H1 (cell line): ENCODE results near the gene CLN6. TPM values are rescaled to one million over a fixed set of nuclear protein-coding genes. Genes with fewer than 3 reads are reported as not detected.

ENCODE experiments used
- CTCF ChIA-PET: fragments of 300-600 bp; sonication (Branson Sonifier 250); formaldehyde crosslinking; loops from one replicate; lab custom pipeline; 2021; ENCODE audit not compliant: partially characterized antibody; lab: Charles Lee
- POLR2A ChIA-PET: fragments of 300-600 bp; sonication (Branson Sonifier 250); formaldehyde crosslinking; loops from one replicate; lab custom pipeline; 2021; ENCODE audit warnings: inconsistent platforms; ENCODE audit not compliant: partially characterized antibody; lab: Charles Lee
- DNase-seq, 2 experiments: peaks; one replicate each; pipeline versions ENCODE4 v3.0.0 to v3.0.0-alpha.2; 2010 to 2022; ENCODE audit warnings: low spot score in 2 of 2, low read depth in 1 of 2, mixed read lengths in 1 of 2
- FAIRE-seq: peaks from 2 replicates; lab custom pipeline; 2011; peaks lifted over from hg19 to GRCh38; lab: Jason Lieb, UNC
- H2AFZ ChIP-seq: 2 replicates; pipeline ENCODE4 v1.8.1; 2012; ENCODE audit warnings: low read length, inconsistent platforms
- H2AK5ac ChIP-seq: 2 replicates; pipeline ENCODE4 v1.6.1; 2013; ENCODE audit warnings: low read depth, low read length
- H2BK120ac ChIP-seq: replicated peaks from 2 replicates; pipeline ENCODE3; 2013; ENCODE audit warnings: low read depth, low read length, inconsistent platforms
- H2BK12ac ChIP-seq: 2 replicates; pipeline ENCODE4 v1.6.1; 2013; ENCODE audit warnings: low read depth, low read length
- H2BK15ac ChIP-seq: 2 replicates; pipeline ENCODE4 v1.6.1; 2013; ENCODE audit warnings: low read length
- H2BK20ac ChIP-seq: 2 replicates; pipeline ENCODE4 v1.6.1; 2013; ENCODE audit warnings: low read length
- H2BK5ac ChIP-seq: 2 replicates; pipeline ENCODE4 v1.6.1; 2013; ENCODE audit warnings: low read depth, low read length
- H3K14ac ChIP-seq: 2 replicates; pipeline ENCODE4 v1.6.1; 2013; ENCODE audit warnings: inconsistent platforms; ENCODE audit not compliant: insufficient read length
- H3K18ac ChIP-seq: 2 replicates; pipeline ENCODE4 v1.6.1; 2013; ENCODE audit warnings: low read length; ENCODE audit errors: extremely low read depth
- H3K23ac ChIP-seq: 2 replicates; pipeline ENCODE4 v1.6.1; 2013; ENCODE audit warnings: inconsistent platforms; ENCODE audit not compliant: insufficient read length
- H3K23me2 ChIP-seq: 2 replicates; pipeline ENCODE4 v1.6.1; 2013; ENCODE audit warnings: low read depth, low read length
- H3K27ac ChIP-seq: 2 replicates; pipeline ENCODE4 v1.6.1; 2011; ENCODE audit warnings: low read depth, low read length, inconsistent platforms
- H3K27me3 ChIP-seq, 4 experiments: replicated peaks in 1 of 4; 1 replicate in 1 of 4; 2 replicates in 3 of 4; pipeline versions ENCODE4 v1.6.1 to v1.8.1; 2011 to 2013; ENCODE audit warnings: low read length in 3 of 4, mild to moderate bottlenecking in 3 of 4, inconsistent platforms in 2 of 4, mixed read lengths in 2 of 4, moderate library complexity in 1 of 4; ENCODE audit not compliant: control insufficient read depth in 3 of 4, insufficient read depth in 3 of 4; ENCODE audit errors: extremely low read depth in 1 of 4
- H3K36me3 ChIP-seq, 4 experiments: 2 replicates each; pipeline versions ENCODE4 v1.6.1 to v1.8.1; 2011 to 2013; ENCODE audit warnings: mild to moderate bottlenecking in 4 of 4, low read length in 3 of 4, moderate library complexity in 2 of 4, control low read depth in 1 of 4, inconsistent platforms in 1 of 4; ENCODE audit not compliant: insufficient read depth in 4 of 4, control insufficient read depth in 2 of 4
- H3K4ac ChIP-seq: replicated peaks from 2 replicates; pipeline ENCODE3; 2013; ENCODE audit warnings: low read length, low read depth, mixed read lengths, inconsistent platforms; ENCODE audit not compliant: insufficient read length
- H3K4me1 ChIP-seq, 4 experiments: replicated peaks in 1 of 4; 1 replicate in 1 of 4; 2 replicates in 3 of 4; pipeline versions ENCODE4 v1.6.1 to v1.8.1; 2011 to 2013; ENCODE audit warnings: low read length in 3 of 4, inconsistent platforms in 2 of 4, mixed read lengths in 1 of 4; ENCODE audit not compliant: insufficient read depth in 4 of 4, control insufficient read depth in 3 of 4
- H3K4me2 ChIP-seq, 2 experiments: 2 replicates each; pipeline versions ENCODE4 v1.6.1 to v1.8.1; 2011 to 2013; ENCODE audit warnings: low read depth in 2 of 2, low read length in 2 of 2, control low read depth in 1 of 2, inconsistent platforms in 1 of 2, mild to moderate bottlenecking in 1 of 2; ENCODE audit not compliant: insufficient read depth in 1 of 2
- H3K4me3 ChIP-seq, 4 experiments: fragments of 200-600, 300-600 bp in 1 of 4; sonication (generic), shearing (Covaris generic), sonication (Bioruptor Twin) in 1 of 4; 2 replicates each; pipeline versions ENCODE4 v1.5.1 to v1.8.1; 2011 to 2016; ENCODE audit warnings: low read length in 4 of 4, low read depth in 3 of 4, control low read depth in 2 of 4, inconsistent platforms in 2 of 4, mild to moderate bottlenecking in 2 of 4, mixed read lengths in 1 of 4, moderate library complexity in 1 of 4; ENCODE audit not compliant: insufficient read depth in 2 of 4; ENCODE audit errors: extremely low read depth in 1 of 4
- H3K56ac ChIP-seq: replicated peaks from 2 replicates; pipeline ENCODE3; 2013; ENCODE audit warnings: low read depth, mild to moderate bottlenecking, mixed read lengths, low read length, inconsistent platforms; ENCODE audit not compliant: insufficient read length
- H3K79me1 ChIP-seq: 2 replicates; pipeline ENCODE4 v1.6.1; 2013; ENCODE audit warnings: low read depth, low read length, control low read depth
- H3K79me2 ChIP-seq, 2 experiments: 2 replicates each; pipeline versions ENCODE4 v1.6.1 to v1.8.1; 2012 to 2013; ENCODE audit warnings: low read length in 2 of 2, mild to moderate bottlenecking in 2 of 2, inconsistent platforms in 1 of 2; ENCODE audit not compliant: insufficient read depth in 2 of 2, control insufficient read depth in 1 of 2
- H3K9ac ChIP-seq, 4 experiments: replicated peaks in 1 of 4; 1 replicate in 1 of 4; 2 replicates in 3 of 4; pipeline versions ENCODE4 v1.6.1 to v1.8.1; 2011 to 2013; ENCODE audit warnings: low read depth in 3 of 4, low read length in 3 of 4, control low read depth in 2 of 4, mild to moderate bottlenecking in 2 of 4, moderate library complexity in 2 of 4, inconsistent platforms in 1 of 4; ENCODE audit errors: extremely low read depth in 1 of 4
- H3K9me3 ChIP-seq, 2 experiments: 2 replicates each; pipeline versions ENCODE4 v1.6.1 to v1.8.1; 2012 to 2013; ENCODE audit warnings: mild to moderate bottlenecking in 2 of 2, moderate library complexity in 2 of 2, control low read depth in 1 of 2, inconsistent platforms in 1 of 2, low read depth in 1 of 2, low read length in 1 of 2, mixed read lengths in 1 of 2; ENCODE audit not compliant: insufficient read depth in 2 of 2
- H4K20me1 ChIP-seq, 2 experiments: replicated peaks in 1 of 2; 2 replicates each; pipeline versions ENCODE3 to v1.8.1; 2011 to 2013; ENCODE audit warnings: inconsistent platforms in 2 of 2, low read length in 2 of 2, mild to moderate bottlenecking in 1 of 2; ENCODE audit not compliant: insufficient read depth in 2 of 2, control insufficient read depth in 1 of 2
- H4K5ac ChIP-seq: 2 replicates; pipeline ENCODE4 v1.6.1; 2013; ENCODE audit warnings: low read length, low read depth, mixed read lengths, inconsistent platforms; ENCODE audit not compliant: insufficient read length
- H4K8ac ChIP-seq: 2 replicates; pipeline ENCODE4 v1.8.0; 2013; ENCODE audit warnings: mild to moderate bottlenecking, moderate library complexity, low read length, inconsistent platforms; ENCODE audit not compliant: insufficient read depth; ENCODE audit errors: extremely low read depth
- H4K91ac ChIP-seq: replicated peaks from 2 replicates; pipeline ENCODE3; 2013; ENCODE audit warnings: low read length, mixed read lengths, inconsistent platforms; ENCODE audit not compliant: insufficient read length
- ASH2L ChIP-seq: fragments of 200-600, 300-600 bp; sonication (generic); IDR thresholded peaks from one replicate; pipeline ENCODE4 v1.7.1; 2017; ENCODE audit warnings: low read length
- BCL11A ChIP-seq, 2 experiments: IDR thresholded peaks; one replicate each; pipeline ENCODE4 v1.6.1; 2011; ENCODE audit warnings: low read depth in 2 of 2, low read length in 2 of 2, mild to moderate bottlenecking in 2 of 2
- CBX8 ChIP-seq: fragments of 300-800, 300-1000 bp; sonication (generic); IDR thresholded peaks from 2 replicates; pipeline ENCODE4 v1.7.1; 2016; ENCODE audit warnings: low read depth, low read length, borderline replicate concordance
- CEBPB ChIP-seq: IDR thresholded peaks from 2 replicates; pipeline ENCODE4 v1.6.1; 2012; ENCODE audit warnings: low read depth, low read length
- CHD1 ChIP-seq: IDR thresholded peaks from 2 replicates; pipeline ENCODE4 v1.6.1; 2012; ENCODE audit warnings: low read depth, low read length, improper control_type of control experiment
- CREB1 ChIP-seq: IDR thresholded peaks from 2 replicates; pipeline ENCODE4 v1.6.1; 2012; ENCODE audit warnings: inconsistent platforms
- HDAC6 ChIP-seq: IDR thresholded peaks from one replicate; pipeline ENCODE4 v1.7.1; 2012; ENCODE audit warnings: low read depth, mild to moderate bottlenecking, inconsistent platforms, low read length, moderate library complexity
- KDM4A ChIP-seq: IDR thresholded peaks from one replicate; pipeline ENCODE4 v1.7.1; 2012; ENCODE audit warnings: low read depth, mild to moderate bottlenecking, moderate library complexity, low read length, inconsistent platforms; ENCODE audit not compliant: severe bottlenecking
- NRF1 ChIP-seq: IDR thresholded peaks from 2 replicates; pipeline ENCODE4 v1.6.1; 2011; ENCODE audit warnings: mild to moderate bottlenecking, low read depth, low read length, improper control_type of control experiment
- PHF8 ChIP-seq: fragments of 200-600 bp; sonication (generic); conservative IDR thresholded peaks from 2 replicates; pipeline ENCODE4 v1.7.1; 2012; ENCODE audit warnings: low read depth, mild to moderate bottlenecking, inconsistent platforms, low read length, moderate library complexity
- POLR2A ChIP-seq, 2 experiments: IDR thresholded peaks; 1 replicate in 1 of 2; 2 replicates in 1 of 2; pipeline ENCODE4 v1.6.1; 2011; ENCODE audit warnings: low read depth in 2 of 2, low read length in 2 of 2, mild to moderate bottlenecking in 2 of 2; ENCODE audit errors: control extremely low read depth in 1 of 2
- SAP30 ChIP-seq: fragments of 300-600 bp; sonication (generic); IDR thresholded peaks from 2 replicates; pipeline ENCODE4 v1.7.1; 2012; ENCODE audit warnings: low read length, moderate library complexity, mild to moderate bottlenecking, inconsistent platforms; ENCODE audit not compliant: insufficient read depth, insufficient replicate concordance
- SIRT6 ChIP-seq: IDR thresholded peaks from one replicate; pipeline ENCODE4 v1.7.1; 2012; ENCODE audit warnings: low read length, inconsistent platforms
- SP2 ChIP-seq: IDR thresholded peaks from 2 replicates; pipeline ENCODE4 v1.6.1; 2012; ENCODE audit warnings: mild to moderate bottlenecking, low read length, inconsistent platforms
- WGBS, 2 experiments: shearing (Covaris generic) in 1 of 2; methylation state at CpG; one replicate each; pipeline versions ENCODE4 v1.1.6 to v1.1.7; 2013 to 2015; ENCODE audit warnings: low lambda C conversion rate in 2 of 2, mixed read lengths in 2 of 2, inconsistent platforms in 1 of 2, low coverage in 1 of 2, missing lambda C conversion rate in 1 of 2; ENCODE audit not compliant: insufficient replicate concordance in 2 of 2, insufficient coverage in 1 of 2, insufficient read length in 1 of 2; ENCODE audit errors: extremely low coverage in 1 of 2, missing lambda C conversion rate in 1 of 2; 5-methylcytosine and 5-hydroxymethylcytosine counted together
- polyA plus RNA-seq, 7 experiments: library from polyadenylated mRNA; depleted of rRNA in 3 of 7; stranded (reverse) in 5 of 7; unstranded in 2 of 7; fragments of >200 nt in 5 of 7; fragments of 200-250 nt in 2 of 7; gene quantifications; 1 replicate in 5 of 7; 2 replicates in 1 of 7; 4 replicates in 1 of 7; pipeline versions ENCODE4 v1.2.1 to v1.2.3, GENCODE V29; 2011 to 2013; ENCODE audit warnings: missing spikeins in 2 of 7, mixed read lengths in 2 of 7
- total RNA-seq: library from RNA; stranded (reverse); fragmentation: NEBNext Ultra II Directional; extraction: Animal tissue kit (Norgen Biotek cat#: 25700); gene quantifications from 2 replicates; pipeline ENCODE4 v1.2.1, GENCODE V29; 2021
- TF ChIP-seq, protein P1 (sequence below): IDR thresholded peaks from 2 replicates; pipeline ENCODE4 v1.6.1; 2011; ENCODE audit warnings: low read depth, mild to moderate bottlenecking, low read length; ENCODE audit not compliant: insufficient read depth

Gene CLN6
- total and polyA plus RNA-seq, 2 of the 8 experiments (the other 6 are each of a cell fraction or from before 2014, with no cell fraction given) = 60.0 to 137 TPM

DNA sequence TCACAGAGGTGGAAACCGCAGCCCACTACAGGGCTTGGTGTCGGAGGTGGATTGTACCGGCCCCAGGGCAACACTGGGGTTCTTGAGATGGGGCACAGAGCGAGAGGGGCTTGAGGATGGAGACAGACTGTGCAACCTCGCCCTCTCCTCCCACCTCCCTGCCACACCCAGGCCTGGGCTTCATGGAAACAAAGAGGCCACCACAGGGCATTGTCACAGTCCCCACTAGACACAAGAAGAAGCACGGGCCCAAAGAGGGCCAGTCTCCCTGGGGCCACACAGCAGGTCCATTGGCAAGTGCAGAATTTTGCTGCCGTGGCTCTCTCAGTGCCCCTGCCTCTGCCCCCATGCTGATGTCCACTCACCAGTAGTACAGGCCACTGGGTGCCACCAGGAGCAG, 20.3 kb downstream of the CLN6 start:
- no peak overlapping the region for H2BK120ac ChIP-seq
- no peak overlapping the region for H2AK5ac ChIP-seq
- no peak overlapping the region for H3K4me3 ChIP-seq
- no peak overlapping the region for H2BK12ac ChIP-seq
- no peak overlapping the region for H3K14ac ChIP-seq
- H2BK20ac ChIP-seq = no peak overlapping the region
- no peak overlapping the region for H3K4me2 ChIP-seq
- no peak overlapping the region for H4K91ac ChIP-seq
- H3K9me3 ChIP-seq = no peaks in the 10 kb centered on the region
- H4K8ac ChIP-seq = no peak overlapping the region; the same call in 1 of the 2 replicates
- peaks cover 10 to 28% of the 10 kb centered on the region in 2 experiments for H4K20me1 ChIP-seq
- H3K4ac ChIP-seq = no peak overlapping the region
- CTCF ChIA-PET = interaction anchor here (0.6 to 5.7 kb wide), 3 partner anchors 13 to 55 kb away, joined by 3 to 101 read pairs (median 4); no protein-coding TSS in a partner anchor
- no peak overlapping the region for H2AFZ ChIP-seq
- H3K27ac ChIP-seq = no peak overlapping the region
- H3K56ac ChIP-seq = no peak overlapping the region
- H4K5ac ChIP-seq = no peak overlapping the region
- peaks cover 8% of the 10 kb centered on the region; the same call in 1 of the 2 replicates for H3K79me1 ChIP-seq
- H2BK5ac ChIP-seq = no peak overlapping the region
- H3K79me2 ChIP-seq = peaks cover 0 to 24% of the 10 kb centered on the region in 2 experiments; a peak in 2 of 4 replicates
- no peaks in the 10 kb centered on the region; a peak in 1 of 8 replicates for H3K36me3 ChIP-seq
- H3K23ac ChIP-seq = no peak overlapping the region
- H3K9ac ChIP-seq = no peak overlapping the region
- no peaks in the 10 kb centered on the region for H3K27me3 ChIP-seq
- POLR2A ChIA-PET = no interaction called here
- H3K23me2 ChIP-seq = no peaks in the 10 kb centered on the region
- no peak overlapping the region for H2BK15ac ChIP-seq
- no peak overlapping the region for H3K18ac ChIP-seq
- H3K4me1 ChIP-seq = peaks cover 2 to 39% (median 19%) of the 10 kb centered on the region in 4 experiments
- DNase-seq (no peak), FAIRE-seq (no peak)
- WGBS, 2 experiments = 78% methylated on average over 6 of the region's 7 CpGs; no CpG with 5 or more reads in 1 of the 2 experiments
- TF ChIP-seq CEBPB (no peak), BCL11A (IDR thresholded peaks at IDR 0.05; ENCODE audit: low read depth in 2 of 2, low read length in 2 of 2) (no peak), SAP30 (no peak), SIRT6 (no peak), CHD1 (no peak), ASH2L (no peak), PHF8 (no peak), CREB1 (no peak), HDAC6 (no peak), SP2 (no peak), CBX8 (no peak), POLR2A (IDR thresholded peaks at IDR 0.05; ENCODE audit: control extremely low read depth in 1 of 2, low read depth in 2 of 2, low read length in 2 of 2) (no peak), KDM4A (no peak), NRF1 (no peak)
- TF ChIP-seq, protein P1, sequence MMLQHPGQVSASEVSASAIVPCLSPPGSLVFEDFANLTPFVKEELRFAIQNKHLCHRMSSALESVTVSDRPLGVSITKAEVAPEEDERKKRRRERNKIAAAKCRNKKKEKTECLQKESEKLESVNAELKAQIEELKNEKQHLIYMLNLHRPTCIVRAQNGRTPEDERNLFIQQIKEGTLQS = no peak
